ENCODE results near the gene THAP2. TPM values are rescaled to one million over a fixed set of nuclear protein-coding genes. Genes with fewer than 3 reads are reported as not detected.
A peak's percentile ranks its signal among the peaks of the same experiment; 100 is the strongest.

The THAP2 gene
- total RNA-seq, 2 donors from 2014 or later: 2.4 to 4.8 TPM

- H3K36me3 ChIP-seq: no peaks in the 10 kb centered on the region
These were observed 8.2 kb upstream of the THAP2 start for GRCh38 chr12:71655907-71656306.

GRCh38 chr12:71656740-71657139 is 7.4 kb upstream of the THAP2 start:
- no peak overlapping the region for H3K27ac ChIP-seq
- no peak overlapping the region for H3K4me3 ChIP-seq
- H3K4me1 ChIP-seq (replicated peaks): no peaks in the 10 kb centered on the region
- no peaks in the 10 kb centered on the region for H3K36me3 ChIP-seq
- no peaks in the 10 kb centered on the region for H3K27me3 ChIP-seq (replicated peaks; ENCODE audit: insufficient read depth)
- no peaks in the 10 kb centered on the region for H3K9me3 ChIP-seq
- TF ChIP-seq POLR2AphosphoS5 (IDR thresholded peaks at IDR 0.05) (no peak), CTCF (IDR thresholded peaks at IDR 0.05) (no peak), POLR2A (IDR thresholded peaks at IDR 0.05) (no peak)
- intact Hi-C loops (cut with DNase I): no loop called here
- no peak for DNase-seq (ENCODE audit: low spot score)
- 74% methylated on average over 3 of the region's 3 CpGs for WGBS

More at GRCh38 chr12:71655907-71656306, 8.2 kb upstream of the THAP2 start:
- Histone ChIP-seq H3K4me1 (replicated peaks) (no peaks in the 10 kb centered on the region), H3K9me3 (no peaks in the 10 kb centered on the region), H3K4me3 (no peak overlapping the region), H3K27me3 (replicated peaks; ENCODE audit: insufficient read depth) (no peaks in the 10 kb centered on the region), H3K27ac (no peak overlapping the region)
- intact Hi-C loops (cut with DNase I): no loop called here
- no peak for TF ChIP-seq POLR2AphosphoS5 (IDR thresholded peaks at IDR 0.05)
- TF ChIP-seq CTCF (IDR thresholded peaks at IDR 0.05): no peak
- no peak for TF ChIP-seq POLR2A (IDR thresholded peaks at IDR 0.05)
- no peak for DNase-seq (ENCODE audit: low spot score)
- 92% methylated on average over 1 of the region's 1 CpG for WGBS

- no peak for TF ChIP-seq CTCF (IDR thresholded peaks at IDR 0.05)
- no peak for TF ChIP-seq POLR2AphosphoS5 (IDR thresholded peaks at IDR 0.05)
- no peak for TF ChIP-seq POLR2A (IDR thresholded peaks at IDR 0.05)
- peak overlapping the region in 1 of 2 donors; percentile 97 for H3K27ac ChIP-seq
- H3K4me1 ChIP-seq (replicated peaks): no peaks in the 10 kb centered on the region
- 3% methylated on average over 8 of the region's 8 CpGs for WGBS
- H3K9me3 ChIP-seq: no peaks in the 10 kb centered on the region
- intact Hi-C loops (cut with DNase I): no loop called here
- no peak for DNase-seq (ENCODE audit: low spot score)
- H3K4me3 ChIP-seq: peak overlapping the region; percentile 83
- H3K36me3 ChIP-seq: no peaks in the 10 kb centered on the region
- H3K27me3 ChIP-seq (replicated peaks; ENCODE audit: insufficient read depth): no peaks in the 10 kb centered on the region
These were observed 2.0 kb upstream of the THAP2 start for GRCh38 chr12:71661977-71662530.

GRCh38 chr12:71662849-71663560 is 1.1 kb upstream of the THAP2 start:
- Histone ChIP-seq H3K9me3 (no peaks in the 10 kb centered on the region), H3K4me3 (peak overlapping the region; percentile 83), H3K36me3 (no peaks in the 10 kb centered on the region), H3K27ac (peak overlapping the region; percentile 96 to 97), H3K4me1 (replicated peaks) (no peaks in the 10 kb centered on the region), H3K27me3 (replicated peaks; ENCODE audit: insufficient read depth) (no peaks in the 10 kb centered on the region)
- under 1% methylated on average over 53 of the region's 53 CpGs for WGBS
- DNase-seq (ENCODE audit: low spot score): peak; percentile 39
- intact Hi-C loops (cut with DNase I): no loop called here
- TF ChIP-seq POLR2A (IDR thresholded peaks at IDR 0.05) (peak; percentile 53), CTCF (IDR thresholded peaks at IDR 0.05) (no peak), POLR2AphosphoS5 (IDR thresholded peaks at IDR 0.05) (no peak)
